Tongue (tissue), 2 donors: ENCODE measurements around the gene TADA3. TPM values are rescaled to one million over a fixed set of nuclear protein-coding genes. Genes with fewer than 3 reads are reported as not detected.
"Not testable (repeated sequence)": the region's sequence is repeated elsewhere in the genome, so short reads cannot be mapped to it uniquely, and the experiment has no call there.

Experiments
- DNase-seq: peaks from one replicate; pipeline ENCODE4 v3.0.0-alpha.2; 2015
- total RNA-seq: library from RNA; depleted of rRNA; stranded (reverse); fragments of >200 nt; gene quantifications from one replicate; pipeline ENCODE4 v1.2.3, GENCODE V29; 2014

Gene TADA3
- total RNA-seq, 1 donor from 2014 or later: 40.8 TPM

- no peak for DNase-seq
Measured at GRCh38 chr3:9783954-9784353, 8.3 kb downstream of the TADA3 start.

- DNase-seq: no peak
Measured at GRCh38 chr3:9782770-9783169, 9.5 kb downstream of the TADA3 start.

GRCh38 chr3:9781978-9782603 lies 10.2 kb downstream of the TADA3 start:
- DNase-seq: no peak

- DNase-seq: no peak
Measured at GRCh38 chr3:9781551-9781950, 10.7 kb downstream of the TADA3 start.

GRCh38 chr3:9780910-9781309 lies 11.4 kb downstream of the TADA3 start:
- DNase-seq: no peak

GRCh38 chr3:9780458-9780812 lies 11.8 kb downstream of the TADA3 start:
- DNase-seq: no peak

GRCh38 chr3:9779721-9780457 lies 12.4 kb downstream of the TADA3 start:
- no peak for DNase-seq

GRCh38 chr3:9779075-9779593 lies 13.1 kb downstream of the TADA3 start:
- DNase-seq: no peak

- no peak for DNase-seq
Measured at GRCh38 chr3:9778143-9779074, 13.9 kb downstream of the TADA3 start.

- no peak for DNase-seq
Measured at GRCh38 chr3:9777694-9778021, 14.6 kb downstream of the TADA3 start.

- no peak for DNase-seq
Measured at GRCh38 chr3:9776896-9777693, 15.2 kb downstream of the TADA3 start.

GRCh38 chr3:9771007-9771406 lies 21.3 kb downstream of the TADA3 start:
- not testable (repeated sequence) for DNase-seq

- DNase-seq: peak; percentile 76
Measured at GRCh38 chr3:9770276-9770812, 21.9 kb downstream of the TADA3 start.

- DNase-seq: peak; percentile 87
Measured at GRCh38 chr3:9769426-9770275, 22.6 kb downstream of the TADA3 start, which contains the start of gene CAMK1. TSS of gene CAMK1 (minus strand) at chr3:9769947. CDS start at chr3:9767749, 2,198 bp downstream.

GRCh38 chr3:9769012-9769411 lies 23.3 kb downstream of the TADA3 start:
- DNase-seq: no peak

- DNase-seq: no peak
Measured at GRCh38 chr3:9768141-9768775, 24.0 kb downstream of the TADA3 start.

GRCh38 chr3:9767418-9767817 lies 24.9 kb downstream of the TADA3 start:
- DNase-seq: no peak

GRCh38 chr3:9765865-9766264 lies 26.4 kb downstream of the TADA3 start:
- DNase-seq: no peak

GRCh38 chr3:9762871-9763270 lies 29.4 kb downstream of the TADA3 start:
- no peak for DNase-seq

GRCh38 chr3:9761919-9762318 lies 30.4 kb downstream of the TADA3 start:
- DNase-seq: no peak
